NB4 (cell line): ENCODE measurements around the gene BTBD8.

Experiments
- DNase-seq: peaks from one replicate; pipeline ENCODE4 v3.0.0; 2010; ENCODE audit warnings: low read depth
- H3K4me3 ChIP-seq: one replicate; pipeline ENCODE4 v1.5.1; 2011; ENCODE audit warnings: mild to moderate bottlenecking, low read depth, low read length, moderate library complexity
- MYC ChIP-seq: IDR thresholded peaks from 2 replicates; pipeline ENCODE4 v1.6.1; 2011; ENCODE audit warnings: low read depth, low read length
- POLR2A ChIP-seq: IDR thresholded peaks from 2 replicates; pipeline ENCODE4 v1.6.1; 2011; ENCODE audit warnings: mild to moderate bottlenecking; ENCODE audit not compliant: insufficient read length; ENCODE audit errors: extremely low read depth
- TF ChIP-seq, protein P1 (sequence below): IDR thresholded peaks from 2 replicates; pipeline ENCODE4 v1.6.1; 2011; ENCODE audit warnings: low read depth, low read length
- TF ChIP-seq, protein P2 (sequence below): IDR thresholded peaks from one replicate; pipeline ENCODE4 v1.5.1; 2012; ENCODE audit warnings: low read depth, low read length

The BTBD8 gene

DNA sequence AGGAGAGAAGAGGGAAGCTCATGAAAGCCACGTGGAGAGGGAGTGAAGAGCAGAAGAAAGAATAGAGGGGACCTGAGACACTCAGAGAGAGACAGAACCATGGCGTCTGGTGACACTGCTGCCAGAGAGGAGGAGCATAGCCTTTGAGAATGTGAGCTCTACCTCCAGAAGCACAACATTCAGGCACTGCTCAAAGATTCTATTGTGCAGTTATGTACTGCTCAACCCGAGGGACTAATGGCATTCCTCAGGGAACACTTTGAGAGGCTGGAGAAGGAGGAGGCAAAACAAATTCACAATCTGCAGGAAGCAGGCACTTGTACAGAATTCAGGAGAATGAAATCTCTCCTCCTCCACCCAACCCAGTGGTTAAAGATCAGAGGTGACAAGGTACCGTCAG, 45.1 kb downstream of the BTBD8 start:
- no peak for DNase-seq

DNA sequence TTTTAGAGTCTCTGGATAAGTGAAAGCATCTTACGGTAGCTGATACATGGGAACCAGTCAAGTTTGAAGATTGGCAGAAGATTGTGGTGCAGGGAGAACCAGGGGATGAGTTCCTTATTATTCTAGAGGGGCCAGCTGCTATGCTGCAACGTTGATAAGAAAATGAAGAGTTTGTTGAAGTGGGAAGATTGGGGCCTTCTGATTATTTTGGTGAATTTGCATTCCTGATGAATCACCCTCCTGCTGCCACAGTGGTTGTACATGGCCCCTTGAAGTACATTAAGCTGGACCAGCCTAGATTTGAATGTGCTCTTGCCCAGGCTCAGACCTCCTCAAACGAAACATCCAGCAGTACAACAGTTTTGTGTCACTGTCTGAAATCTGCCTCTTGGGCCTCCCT, 45.9 kb downstream of the BTBD8 start:
- TF ChIP-seq, protein P1, sequence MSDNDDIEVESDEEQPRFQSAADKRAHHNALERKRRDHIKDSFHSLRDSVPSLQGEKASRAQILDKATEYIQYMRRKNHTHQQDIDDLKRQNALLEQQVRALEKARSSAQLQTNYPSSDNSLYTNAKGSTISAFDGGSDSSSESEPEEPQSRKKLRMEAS = no peak
- TF ChIP-seq, protein P2, sequence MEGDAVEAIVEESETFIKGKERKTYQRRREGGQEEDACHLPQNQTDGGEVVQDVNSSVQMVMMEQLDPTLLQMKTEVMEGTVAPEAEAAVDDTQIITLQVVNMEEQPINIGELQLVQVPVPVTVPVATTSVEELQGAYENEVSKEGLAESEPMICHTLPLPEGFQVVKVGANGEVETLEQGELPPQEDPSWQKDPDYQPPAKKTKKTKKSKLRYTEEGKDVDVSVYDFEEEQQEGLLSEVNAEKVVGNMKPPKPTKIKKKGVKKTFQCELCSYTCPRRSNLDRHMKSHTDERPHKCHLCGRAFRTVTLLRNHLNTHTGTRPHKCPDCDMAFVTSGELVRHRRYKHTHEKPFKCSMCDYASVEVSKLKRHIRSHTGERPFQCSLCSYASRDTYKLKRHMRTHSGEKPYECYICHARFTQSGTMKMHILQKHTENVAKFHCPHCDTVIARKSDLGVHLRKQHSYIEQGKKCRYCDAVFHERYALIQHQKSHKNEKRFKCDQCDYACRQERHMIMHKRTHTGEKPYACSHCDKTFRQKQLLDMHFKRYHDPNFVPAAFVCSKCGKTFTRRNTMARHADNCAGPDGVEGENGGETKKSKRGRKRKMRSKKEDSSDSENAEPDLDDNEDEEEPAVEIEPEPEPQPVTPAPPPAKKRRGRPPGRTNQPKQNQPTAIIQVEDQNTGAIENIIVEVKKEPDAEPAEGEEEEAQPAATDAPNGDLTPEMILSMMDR = no peak
- no peak for TF ChIP-seq MYC
- TF ChIP-seq POLR2A = no peak
- no peak for DNase-seq

More for the DNA sequence above, 45.1 kb downstream of the BTBD8 start:
- no peak overlapping the region for H3K4me3 ChIP-seq
- TF ChIP-seq, protein P1 = no peak
- TF ChIP-seq, protein P2 = no peak

DNA sequence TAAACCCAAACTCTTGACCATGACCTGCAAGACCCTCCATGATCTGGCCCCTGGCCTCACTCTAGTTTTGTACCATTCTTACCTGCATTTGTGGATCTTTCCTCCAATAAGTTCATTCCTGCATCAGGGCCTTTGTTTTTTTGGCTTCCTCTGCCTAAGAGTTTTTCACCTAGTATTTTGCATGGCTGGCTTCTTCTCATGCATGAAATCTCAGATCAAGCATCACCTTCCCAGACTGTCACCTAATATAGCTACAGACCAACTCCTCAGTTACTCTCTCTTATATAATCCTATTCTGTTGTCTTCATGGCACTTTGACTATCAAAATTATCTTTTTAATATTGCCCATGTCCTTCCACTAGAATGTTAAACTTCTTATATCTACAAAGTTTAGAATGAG, 54.2 kb downstream of the BTBD8 start:
- TF ChIP-seq, protein P2 = no peak
- TF ChIP-seq POLR2A = no peak
- TF ChIP-seq, protein P1 = no peak
- TF ChIP-seq MYC = no peak
- no peak overlapping the region for H3K4me3 ChIP-seq
- no peak for DNase-seq

More for the DNA sequence above, 45.9 kb downstream of the BTBD8 start:
- H3K4me3 ChIP-seq = no peak overlapping the region

DNA sequence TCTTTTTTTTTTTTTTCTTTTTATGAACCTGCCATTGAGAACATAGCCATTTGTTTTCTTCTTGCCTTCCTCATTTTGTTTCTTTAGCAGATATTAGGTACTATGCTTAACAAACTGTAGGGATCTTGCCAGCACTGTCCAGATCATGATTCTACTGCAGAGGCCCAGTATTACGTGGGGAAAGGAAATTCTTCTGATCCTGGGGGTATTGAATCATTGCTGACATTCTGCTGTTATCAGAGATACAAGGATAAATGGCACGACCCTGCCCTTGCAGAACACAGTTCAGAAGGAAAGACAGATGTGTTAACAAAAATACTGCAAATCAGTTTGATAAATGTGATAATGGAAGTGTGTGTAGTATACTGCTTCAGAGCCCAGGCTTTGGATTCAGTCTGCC, 56.2 kb downstream of the BTBD8 start:
- H3K4me3 ChIP-seq = no peak overlapping the region
- DNase-seq = no peak
- TF ChIP-seq MYC (no peak), POLR2A (no peak)
- TF ChIP-seq, protein P2 = no peak
- TF ChIP-seq, protein P1 = no peak

DNA sequence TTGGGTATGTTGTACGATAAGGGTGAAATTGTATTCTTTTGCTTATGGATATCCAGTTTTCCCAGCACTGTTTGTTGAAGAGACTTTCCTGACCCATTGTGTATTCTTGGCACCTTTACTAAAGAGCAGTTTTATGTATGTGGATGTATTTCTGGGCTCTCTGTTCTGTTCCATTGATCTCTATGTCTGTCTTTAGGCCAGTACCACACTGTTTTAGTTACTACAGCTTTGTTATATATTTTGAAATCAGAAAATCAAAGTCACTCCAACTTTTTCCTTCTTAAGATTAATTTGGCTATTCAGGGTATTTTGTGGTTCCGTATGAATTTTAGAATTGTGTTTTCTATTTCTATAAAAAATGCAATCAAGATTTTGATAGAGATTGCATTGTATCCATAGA, 74.8 kb downstream of the BTBD8 start:
- TF ChIP-seq, protein P1 = no peak
- TF ChIP-seq POLR2A = no peak
- TF ChIP-seq, protein P2 = no peak
- TF ChIP-seq MYC = no peak
- H3K4me3 ChIP-seq = no peak overlapping the region
- no peak for DNase-seq

DNA sequence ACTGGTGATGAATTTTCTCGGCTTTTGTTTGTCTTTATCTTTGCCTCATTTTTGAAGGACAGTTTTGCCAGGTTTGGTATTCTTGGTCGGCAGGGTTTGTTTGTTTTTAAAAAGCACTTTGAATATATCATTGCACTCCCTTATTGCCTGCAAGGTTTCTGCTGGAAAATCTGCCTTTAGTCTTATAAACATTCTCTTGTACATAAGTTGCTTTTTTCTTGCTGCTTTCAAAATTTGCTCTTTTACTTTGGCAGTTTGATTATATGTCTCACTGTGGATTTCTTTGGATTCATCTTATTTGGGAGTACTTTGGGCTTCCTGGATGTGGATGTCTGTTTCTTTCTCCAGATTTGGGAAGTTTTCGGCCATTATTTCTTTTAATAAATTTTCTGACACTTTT, 79.4 kb downstream of the BTBD8 start:
- TF ChIP-seq POLR2A (no peak), MYC (no peak)
- TF ChIP-seq, protein P2 = no peak
- TF ChIP-seq, protein P1 = no peak
- H3K4me3 ChIP-seq = no peak overlapping the region
- no peak for DNase-seq
